GM23248 (cell line): ENCODE results near the gene NDUFB3.

Experiments used
- EZH2 ChIP-seq: fragments of 200-600 bp; sonication (generic); IDR thresholded peaks from 2 replicates; pipeline ENCODE4 v1.6.1; 2018; ENCODE audit warnings: antibody characterized with exemption, mild to moderate bottlenecking; ENCODE audit not compliant: insufficient read depth, poor library complexity, severe bottlenecking
- EZH2phosphoT487 ChIP-seq: fragments of 200-600 bp; sonication (generic); IDR thresholded peaks from 2 replicates; pipeline ENCODE4 v1.6.1; 2018; ENCODE audit warnings: antibody characterized with exemption, moderate library complexity, mild to moderate bottlenecking, low read depth; ENCODE audit not compliant: insufficient read depth

DNA sequence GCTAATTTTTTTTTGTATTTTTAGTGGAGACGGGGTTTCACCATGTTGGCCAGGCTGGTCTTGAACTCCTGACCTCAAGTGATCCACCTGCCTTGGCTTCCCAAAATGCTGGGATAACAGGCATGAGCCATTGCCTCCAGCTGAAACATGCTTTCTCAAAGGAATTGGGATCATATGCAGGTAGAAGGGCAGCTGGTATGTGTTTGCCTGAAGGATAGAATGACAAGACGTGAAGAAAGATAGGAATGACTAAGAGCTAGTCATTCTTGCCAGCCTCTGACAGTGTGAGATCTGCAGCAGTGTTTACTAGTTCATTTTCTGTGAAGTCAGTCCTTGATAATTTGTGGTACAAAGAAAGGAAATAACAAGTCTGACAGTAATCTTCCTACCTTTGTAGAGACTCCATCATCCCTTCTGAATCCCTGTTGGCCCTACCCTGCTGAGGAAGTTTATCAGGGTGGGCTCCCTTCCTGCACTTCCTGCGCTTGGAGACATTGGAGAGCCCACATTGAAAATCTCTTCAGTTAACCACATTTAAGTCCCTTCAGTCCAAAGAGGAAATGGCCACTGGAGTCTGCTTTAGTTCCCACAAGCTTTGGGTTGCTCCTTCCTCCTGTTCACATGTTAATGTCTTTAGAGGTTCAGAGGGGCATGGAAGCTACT, 58.9 kb downstream of the NDUFB3 start:
- TF ChIP-seq EZH2 (no peak), EZH2phosphoT487 (no peak)
